ENCODE results near the gene TAF11L14.
"Not testable (repeated sequence)": the region's sequence is repeated elsewhere in the genome, so short reads cannot be mapped to it uniquely, and the experiment has no call there.

TAF11L14 gene

GRCh38 chr5:17634160-17634559 lies at the start of gene TAF11L14:
TAF11L14 (plus strand) TSS chr5:17634460.
- DNase-seq (ENCODE audit: low spot score), result no peak
- Histone ChIP-seq H3K4me3 (no peak within 1 kb of the TSS), H3K27ac (no peak within 1 kb of the TSS)
- TF ChIP-seq CTCF (IDR thresholded peaks at IDR 0.05), result no peak

- not testable (repeated sequence) for H3K27ac ChIP-seq; DNase-seq (ENCODE audit: low spot score); H3K4me3 ChIP-seq
These were observed 48.6 kb upstream of the TAF11L14 start, which contains the start of gene TAF11L7 for GRCh38 chr5:17585658-17586057. TAF11L7 (minus strand) TSS chr5:17585758.

- H3K27ac ChIP-seq; H3K4me3 ChIP-seq; DNase-seq (ENCODE audit: low spot score): not testable (repeated sequence)
These were observed 43.4 kb upstream of the TAF11L14 start, which contains the start of gene TAF11L8 for GRCh38 chr5:17590860-17591259. TAF11L8 (minus strand) TSS chr5:17590960.

- H3K4me3 ChIP-seq; DNase-seq (ENCODE audit: low spot score); H3K27ac ChIP-seq: not testable (repeated sequence)
These were observed 40.0 kb upstream of the TAF11L14 start, which contains the start of gene TAF11L9 for GRCh38 chr5:17594255-17594654. TAF11L9 (minus strand) TSS chr5:17594394.

- not testable (repeated sequence) for H3K4me3 ChIP-seq; H3K27ac ChIP-seq; DNase-seq (ENCODE audit: low spot score)
These were observed 36.5 kb upstream of the TAF11L14 start, which contains the start of gene TAF11L10 for GRCh38 chr5:17597728-17598127. TAF11L10 (minus strand) TSS chr5:17597828.

- not testable (repeated sequence) for H3K4me3 ChIP-seq; DNase-seq (ENCODE audit: low spot score); H3K27ac ChIP-seq
These were observed 30.4 kb upstream of the TAF11L14 start, which contains the start of gene TAF11L11 for GRCh38 chr5:17603880-17604279. TAF11L11 (plus strand) TSS chr5:17604183.

GRCh38 chr5:17604951-17605350 lies 29.3 kb upstream of the TAF11L14 start:
- TF ChIP-seq CTCF (IDR thresholded peaks at IDR 0.05), result no peak
- no peak overlapping the region for H3K4me3 ChIP-seq
- DNase-seq (ENCODE audit: low spot score), result no peak
- no peak overlapping the region for H3K27ac ChIP-seq

- not testable (repeated sequence) for DNase-seq (ENCODE audit: low spot score); H3K4me3 ChIP-seq; H3K27ac ChIP-seq
These were observed 26.8 kb upstream of the TAF11L14 start for GRCh38 chr5:17607461-17607860.

GRCh38 chr5:17610092-17610491 lies 24.2 kb upstream of the TAF11L14 start, which contains the start of gene TAF11L12:
TAF11L12 (plus strand) TSS chr5:17610392.
- H3K27ac ChIP-seq; H3K4me3 ChIP-seq; DNase-seq (ENCODE audit: low spot score): not testable (repeated sequence)

GRCh38 chr5:17614872-17615605 lies 19.2 kb upstream of the TAF11L14 start:
- no peak for DNase-seq (ENCODE audit: low spot score)
- H3K4me3 ChIP-seq, result no peak overlapping the region
- H3K27ac ChIP-seq, result no peak overlapping the region
- TF ChIP-seq CTCF (IDR thresholded peaks at IDR 0.05), result no peak

- TF ChIP-seq CTCF (IDR thresholded peaks at IDR 0.05), result no peak
- H3K27ac ChIP-seq, result no peak overlapping the region
- no peak overlapping the region for H3K4me3 ChIP-seq
- DNase-seq (ENCODE audit: low spot score), result no peak
These were observed 14.9 kb upstream of the TAF11L14 start for GRCh38 chr5:17619354-17619753.
